HG03025 (cell line): ENCODE measurements around the gene ANKRD33.
A peak's percentile ranks its signal among the peaks of the same experiment; 100 is the strongest.

Experiments
- ATAC-seq: cut with Tn5 transposase; IDR thresholded peaks from one replicate; pipeline ENCODE4 v1.9.1; 2021; ENCODE audit warnings: mild to moderate bottlenecking, moderate library complexity; ENCODE audit not compliant: unreplicated experiment, low FRiP score

ANKRD33 gene

DNA sequence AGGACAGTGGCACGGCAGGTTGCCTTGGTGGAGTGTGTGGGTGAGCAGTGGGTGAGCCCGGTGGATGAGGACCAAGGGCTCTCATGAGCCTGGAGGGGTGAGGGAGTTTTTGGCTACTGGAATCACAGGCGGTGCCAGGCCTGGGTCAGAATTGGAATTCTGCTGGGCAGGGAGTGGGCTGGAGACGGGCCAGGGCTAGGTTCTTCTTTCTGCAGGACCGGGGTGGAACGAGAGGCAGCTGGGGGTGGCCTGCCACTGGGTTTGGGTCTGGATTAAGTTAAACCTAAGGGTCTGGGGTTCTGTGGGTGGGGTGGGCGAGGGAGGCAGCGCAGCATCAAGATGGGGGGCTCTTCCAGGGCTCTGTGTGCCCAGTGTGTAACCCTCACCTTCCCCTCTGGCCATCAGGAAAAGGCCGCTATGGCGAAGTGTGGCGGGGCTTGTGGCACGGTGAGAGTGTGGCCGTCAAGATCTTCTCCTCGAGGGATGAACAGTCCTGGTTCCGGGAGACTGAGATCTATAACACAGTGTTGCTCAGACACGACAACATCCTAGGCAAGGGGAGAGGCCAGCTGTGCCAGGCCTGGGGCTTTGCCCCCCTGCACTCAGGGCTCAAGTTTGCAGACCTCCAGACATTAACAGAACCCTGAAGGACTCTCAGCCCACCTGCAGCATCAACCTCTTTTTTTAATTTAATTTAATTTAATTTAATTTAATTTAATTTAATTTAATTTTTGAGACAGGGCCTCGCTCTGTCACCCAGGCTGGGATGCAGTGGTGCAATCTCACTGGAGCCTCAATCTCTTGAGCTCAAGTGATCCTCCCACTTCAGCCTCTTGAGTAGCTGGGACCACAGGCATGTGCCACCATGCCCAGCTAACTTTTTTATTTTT is 26.4 kb downstream of the ANKRD33 start:
- no peak for ATAC-seq

DNA sequence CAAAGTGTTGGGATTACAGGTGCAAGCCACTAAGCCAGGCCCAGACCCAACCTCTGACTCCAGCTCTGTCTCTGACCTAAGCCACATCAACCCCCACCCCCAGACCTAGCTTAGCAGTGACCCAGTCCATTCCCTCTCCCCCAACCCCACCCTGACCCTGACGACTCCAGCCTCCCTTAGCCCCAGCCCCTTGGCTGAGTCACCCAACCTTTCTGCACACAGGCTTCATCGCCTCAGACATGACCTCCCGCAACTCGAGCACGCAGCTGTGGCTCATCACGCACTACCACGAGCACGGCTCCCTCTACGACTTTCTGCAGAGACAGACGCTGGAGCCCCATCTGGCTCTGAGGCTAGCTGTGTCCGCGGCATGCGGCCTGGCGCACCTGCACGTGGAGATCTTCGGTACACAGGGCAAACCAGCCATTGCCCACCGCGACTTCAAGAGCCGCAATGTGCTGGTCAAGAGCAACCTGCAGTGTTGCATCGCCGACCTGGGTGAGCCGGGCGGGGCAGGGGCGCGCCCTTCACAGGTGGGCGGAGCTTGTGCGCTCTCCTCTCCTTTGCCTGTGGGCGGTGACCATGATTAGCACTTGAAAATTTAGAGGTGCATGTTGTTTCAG is 27.2 kb downstream of the ANKRD33 start:
- no peak for ATAC-seq

DNA sequence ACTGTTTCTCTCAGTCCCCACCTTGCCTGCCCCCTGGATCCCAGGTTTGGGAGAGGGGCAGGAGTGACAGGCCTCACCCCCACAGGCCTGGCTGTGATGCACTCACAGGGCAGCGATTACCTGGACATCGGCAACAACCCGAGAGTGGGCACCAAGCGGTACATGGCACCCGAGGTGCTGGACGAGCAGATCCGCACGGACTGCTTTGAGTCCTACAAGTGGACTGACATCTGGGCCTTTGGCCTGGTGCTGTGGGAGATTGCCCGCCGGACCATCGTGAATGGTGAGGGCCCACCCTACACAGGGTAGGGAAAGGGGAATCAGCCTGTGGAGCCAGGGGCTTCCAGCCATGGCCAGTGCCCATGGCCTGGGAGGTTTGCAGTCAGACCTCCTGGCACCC is 28.0 kb downstream of the ANKRD33 start:
- no peak for ATAC-seq

DNA sequence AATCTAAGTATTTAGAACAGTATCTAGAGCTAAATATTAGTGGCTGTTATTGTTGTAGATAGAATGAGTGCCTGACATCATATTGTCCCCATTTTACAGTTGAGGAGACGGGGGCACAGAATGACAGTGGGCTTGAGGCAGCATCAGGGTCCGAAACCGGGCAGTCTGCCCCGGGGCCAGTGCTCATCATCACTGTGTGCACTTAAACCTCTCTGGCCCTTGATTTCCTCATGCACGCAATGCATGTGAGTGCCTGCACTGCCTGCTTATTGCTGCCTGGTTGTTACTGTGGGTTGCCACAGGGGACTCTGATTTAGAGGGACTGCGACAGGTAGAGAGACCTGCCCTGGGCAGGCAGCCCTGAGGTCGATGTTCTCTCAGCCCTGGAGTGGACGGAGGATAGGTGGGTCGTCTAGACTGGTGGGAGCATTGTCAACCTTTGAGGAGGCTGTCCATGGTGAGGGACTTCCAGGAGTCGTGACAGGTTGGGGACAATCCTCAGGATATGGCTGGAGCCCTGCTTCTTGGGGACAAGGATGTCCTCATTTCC is 29.2 kb downstream of the ANKRD33 start:
- no peak for ATAC-seq

DNA sequence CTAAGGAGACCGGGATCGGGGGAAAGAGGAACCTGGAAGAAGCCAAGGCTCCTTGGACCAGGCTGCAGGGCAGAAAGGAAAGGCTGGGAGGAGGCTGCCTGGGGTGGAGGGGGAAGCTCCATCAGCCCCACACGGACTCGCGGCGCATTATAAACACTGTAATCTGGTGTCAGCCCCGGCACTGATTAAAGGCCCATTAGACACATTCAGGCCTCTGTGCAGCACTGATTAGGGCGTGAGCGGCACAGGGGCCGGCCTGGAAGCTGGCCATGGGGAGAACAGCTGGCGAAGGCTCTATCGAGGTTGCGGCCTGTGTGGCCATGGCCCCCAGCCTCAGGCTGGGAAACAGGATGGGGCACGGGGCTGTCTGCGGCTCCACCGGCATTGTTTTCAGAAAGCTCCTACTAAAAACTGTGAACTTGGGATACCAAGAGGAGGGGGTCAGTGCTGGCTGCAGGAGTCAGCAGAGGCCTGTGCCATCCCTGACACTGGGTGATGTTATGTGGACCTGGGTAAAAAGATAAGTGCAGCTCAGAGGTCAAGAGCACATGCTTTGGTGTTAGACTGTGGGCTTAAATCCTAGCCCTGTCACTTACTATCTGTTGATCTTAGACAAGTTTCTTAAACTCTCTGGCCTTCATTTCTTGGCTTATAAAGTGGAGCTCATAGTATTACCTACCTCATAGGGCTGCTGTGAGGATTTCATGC is 30.0 kb downstream of the ANKRD33 start:
- ATAC-seq = no peak

DNA sequence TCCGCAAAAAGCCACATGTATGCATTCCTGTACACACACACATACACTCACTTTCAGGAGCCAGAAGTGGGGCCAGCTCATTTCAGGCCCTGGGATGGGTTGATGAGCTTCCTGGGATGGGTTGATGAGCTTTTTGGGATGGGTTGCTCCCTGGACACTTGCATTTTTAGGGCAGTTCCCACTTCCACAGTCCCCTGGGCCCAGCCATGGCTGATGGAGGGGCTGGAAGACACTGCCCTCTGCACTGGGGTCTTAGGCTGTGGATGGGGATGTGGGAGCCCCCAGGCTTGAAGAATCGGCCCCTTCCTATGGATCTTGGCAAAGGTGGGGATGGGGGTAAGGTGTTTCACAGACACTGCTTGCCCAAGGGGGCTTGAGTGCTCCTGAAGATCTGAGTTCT is 32.1 kb downstream of the ANKRD33 start:
- ATAC-seq = no peak

DNA sequence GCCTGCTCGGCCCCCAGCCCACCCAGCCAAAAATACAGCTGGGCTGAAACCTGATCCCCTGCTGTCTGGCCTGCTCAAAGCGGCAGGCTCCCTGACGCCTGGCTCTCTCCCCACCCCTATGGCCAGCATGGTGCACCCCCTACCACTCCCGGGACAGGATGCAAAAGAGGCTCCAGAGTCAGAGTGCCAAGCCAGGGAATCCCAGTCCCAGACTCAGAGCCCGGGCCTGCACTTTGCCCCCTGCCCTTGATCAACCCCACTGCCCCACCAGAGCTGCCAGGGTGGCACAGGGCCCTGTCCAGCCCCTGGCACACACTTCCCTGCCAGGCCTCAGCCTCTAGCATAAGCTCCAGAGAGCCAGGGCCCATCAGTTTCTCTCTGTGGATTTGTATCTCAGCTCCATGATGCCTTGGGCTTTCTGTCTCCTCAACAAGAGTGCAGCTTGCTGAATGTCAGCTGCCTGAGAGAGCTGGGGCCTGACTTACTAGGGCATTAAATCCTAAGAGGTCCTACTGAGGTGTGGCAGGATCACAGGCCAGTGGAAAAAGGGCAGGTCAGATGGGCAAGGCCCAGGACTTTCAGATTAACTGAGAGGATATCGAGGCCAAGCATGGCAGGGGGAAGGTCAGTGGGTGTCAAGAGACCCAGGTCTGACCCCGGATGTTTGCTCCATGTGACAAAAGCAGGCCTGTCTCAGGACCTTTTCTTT is 33.3 kb downstream of the ANKRD33 start:
- no peak for ATAC-seq

DNA sequence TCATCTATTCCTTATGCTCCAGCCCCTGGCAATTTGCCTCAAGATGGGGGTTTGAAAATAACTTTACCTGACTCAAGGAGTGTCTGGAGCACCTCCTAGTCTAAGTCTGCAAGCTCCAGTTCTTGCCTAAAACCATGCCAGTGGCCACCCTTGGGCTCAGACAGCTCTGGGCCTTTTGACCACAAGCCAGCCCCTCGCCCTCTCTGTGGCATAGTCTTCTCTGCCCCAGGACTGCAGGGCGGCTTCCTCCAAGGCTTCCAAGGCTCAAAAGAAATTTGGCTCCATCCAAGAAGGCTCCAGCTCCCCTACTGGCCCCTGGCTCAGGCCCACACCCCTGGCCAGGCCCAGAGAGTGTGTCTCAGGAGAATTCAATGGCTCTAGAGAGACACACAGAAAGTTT is 34.2 kb downstream of the ANKRD33 start:
- no peak for ATAC-seq

DNA sequence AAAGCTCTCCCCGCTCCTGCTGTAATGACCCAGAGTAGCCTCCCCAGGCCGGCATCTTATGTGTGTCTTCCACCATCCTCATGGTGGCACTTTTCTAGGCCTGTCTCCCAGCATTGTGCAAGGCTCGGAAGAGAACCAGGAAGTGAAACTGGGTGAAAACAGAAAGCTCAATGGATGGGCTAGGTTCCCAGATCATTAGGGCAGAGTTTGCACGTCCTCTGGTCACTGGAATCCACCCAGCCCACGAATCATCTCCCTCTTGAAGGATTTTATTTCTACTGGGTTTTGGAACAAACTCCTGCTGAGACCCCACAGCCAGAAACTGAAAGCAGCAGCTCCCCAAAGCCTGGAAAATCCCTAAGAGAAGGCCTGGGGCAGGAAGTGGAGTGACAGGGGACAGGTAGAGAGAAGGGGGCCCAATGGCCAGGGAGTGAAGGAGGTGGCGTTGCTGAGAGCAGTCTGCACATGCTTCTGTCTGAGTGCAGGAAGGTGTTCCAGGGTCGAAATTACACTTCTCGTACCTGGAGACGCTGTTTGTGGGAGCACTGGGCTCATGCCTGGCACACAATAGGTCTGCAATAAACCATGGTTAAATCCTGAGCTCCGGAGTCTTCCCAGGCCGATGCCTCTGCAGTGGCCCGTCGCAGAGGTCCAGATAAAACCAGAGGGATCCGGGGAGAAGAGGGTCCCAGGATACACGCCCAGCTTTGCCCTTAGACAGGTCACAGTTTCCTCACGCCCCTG is 35.0 kb downstream of the ANKRD33 start:
- no peak for ATAC-seq

DNA sequence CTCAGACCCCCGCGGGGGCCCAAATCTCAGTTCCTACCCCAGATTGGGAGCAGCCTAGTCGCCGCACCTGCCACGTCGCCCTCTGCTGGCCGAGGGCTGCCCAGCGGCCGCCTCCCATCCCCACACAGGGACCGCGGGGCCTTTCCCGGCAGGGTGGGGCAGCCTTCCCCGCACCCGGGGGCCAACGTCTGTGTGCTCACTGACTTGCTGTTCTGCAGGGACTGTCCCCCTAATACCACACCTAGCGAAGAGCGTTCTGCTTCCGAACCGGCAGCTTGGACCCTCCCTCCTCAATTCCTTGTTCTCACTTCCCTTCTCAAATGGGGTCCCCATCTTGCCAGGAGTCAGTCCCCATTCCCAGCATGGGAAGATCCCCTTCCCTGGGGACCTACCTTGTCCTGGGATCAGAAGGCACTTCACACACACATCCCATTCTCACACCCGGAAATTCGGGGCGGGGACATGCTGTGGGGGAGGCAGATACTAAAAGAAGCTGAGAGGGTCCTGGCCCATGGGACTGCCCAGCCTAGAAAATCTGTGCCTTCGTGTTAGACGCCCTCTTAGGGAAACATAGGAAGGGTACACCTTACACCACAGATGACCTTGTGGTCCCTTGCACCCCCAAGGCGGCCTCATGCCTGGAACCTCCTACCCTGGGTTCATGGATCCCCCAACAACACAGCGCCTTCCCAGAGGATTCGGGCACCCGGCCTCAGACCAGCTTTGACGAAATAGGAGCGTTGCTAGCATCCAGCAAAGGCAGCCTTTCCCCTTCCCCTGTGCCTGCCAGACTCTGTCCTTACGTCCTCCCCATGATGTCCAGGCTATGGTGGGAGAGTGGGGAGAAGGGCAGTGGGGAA is 35.8 kb downstream of the ANKRD33 start:
- no peak for ATAC-seq

DNA sequence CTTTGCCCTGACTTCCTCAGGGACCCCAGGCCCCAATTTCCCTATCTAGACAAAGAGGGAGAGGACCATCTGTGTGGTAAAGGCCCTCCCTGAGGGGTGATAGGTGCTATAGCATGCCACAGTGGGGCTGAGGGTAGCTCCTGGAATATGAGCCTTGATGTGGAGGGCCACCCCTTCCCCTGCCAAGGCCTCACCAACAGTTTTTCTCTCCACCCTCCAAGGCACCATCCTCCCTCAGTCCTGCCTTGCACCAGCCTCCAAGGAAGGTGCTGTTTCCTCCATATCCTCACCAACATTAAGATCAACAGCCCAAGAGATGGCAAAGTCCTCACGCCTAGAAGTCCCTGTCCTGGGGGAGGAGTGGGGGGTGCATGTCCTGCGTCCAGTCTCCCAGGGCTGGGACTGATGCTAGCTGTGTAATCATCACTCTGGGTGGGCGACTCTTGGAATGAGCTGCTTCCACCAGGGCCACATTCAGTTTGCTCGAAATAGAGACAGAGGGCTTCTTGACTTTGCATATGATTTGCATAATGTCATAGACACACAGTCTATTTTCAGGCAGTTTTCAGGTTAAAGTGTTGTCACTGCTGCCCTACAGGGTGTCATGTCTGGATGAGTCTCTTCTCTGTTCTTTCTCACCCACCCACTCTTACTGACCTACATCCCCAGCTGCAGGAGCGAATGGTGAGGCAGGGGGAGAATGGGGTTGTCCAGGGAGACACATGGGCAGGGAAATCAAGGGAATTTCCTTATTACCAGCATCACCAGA is 36.8 kb downstream of the ANKRD33 start:
- peak; percentile 56 for ATAC-seq

DNA sequence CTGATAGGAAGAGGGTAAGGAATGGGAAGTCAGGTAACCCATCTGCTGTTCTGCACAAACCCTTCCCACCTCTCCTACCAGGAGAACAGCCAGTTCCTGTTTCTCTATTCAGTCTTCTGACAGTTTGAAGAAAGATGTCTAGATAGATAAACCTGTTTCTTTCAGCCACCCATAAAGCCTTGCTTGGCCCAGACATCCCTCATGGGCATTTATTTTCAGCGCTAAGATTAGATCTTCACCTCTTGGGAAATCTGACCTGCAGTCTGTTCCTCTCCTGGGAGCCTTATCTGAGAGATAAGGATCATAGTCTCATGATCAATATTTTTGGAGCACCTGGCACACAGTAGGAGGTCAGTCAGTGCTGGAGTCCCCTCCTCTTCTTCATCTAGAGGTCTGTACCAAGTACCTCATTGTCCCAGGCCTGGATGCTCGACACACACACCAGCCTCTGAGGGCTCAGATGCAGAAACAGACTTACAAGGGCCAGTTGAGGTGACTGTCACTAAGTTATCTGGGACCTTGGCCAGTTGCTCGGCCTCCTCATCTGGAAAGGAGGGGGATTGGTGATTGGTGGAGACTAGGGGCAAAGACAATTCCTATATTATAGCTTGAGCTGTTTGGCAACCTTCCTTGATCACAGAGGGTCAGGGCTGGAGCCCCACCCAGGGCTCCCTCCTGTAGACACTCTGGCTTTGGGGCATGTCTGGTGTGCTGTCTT is 37.6 kb downstream of the ANKRD33 start:
- no peak for ATAC-seq

DNA sequence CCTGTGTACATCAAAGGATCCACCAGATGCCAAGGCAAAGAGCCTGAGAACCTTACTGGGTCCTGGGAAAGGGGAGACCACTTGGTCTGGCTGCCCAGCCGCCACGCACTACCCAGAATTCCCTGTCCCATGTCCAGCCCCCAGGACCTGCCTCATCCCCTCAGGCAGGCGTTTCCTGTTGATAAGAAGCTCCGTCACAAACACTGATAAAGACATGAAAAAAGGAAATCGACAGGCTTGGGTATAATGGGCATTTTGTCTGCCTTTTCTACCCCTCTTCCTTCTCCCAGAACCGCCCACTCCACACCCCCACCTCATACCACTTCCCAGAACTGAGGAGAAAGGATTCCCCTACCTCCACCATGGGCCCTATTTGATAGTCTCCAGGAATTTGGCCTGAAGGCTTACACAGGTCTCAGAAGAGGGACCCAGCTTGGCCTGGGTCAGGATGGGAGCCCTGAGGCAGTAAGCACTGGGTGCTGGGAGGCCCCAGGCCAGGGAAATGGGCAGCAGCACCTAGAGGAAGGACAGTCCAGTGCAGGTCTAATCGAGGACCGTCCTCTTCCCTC is 38.2 kb downstream of the ANKRD33 start:
- no peak for ATAC-seq

DNA sequence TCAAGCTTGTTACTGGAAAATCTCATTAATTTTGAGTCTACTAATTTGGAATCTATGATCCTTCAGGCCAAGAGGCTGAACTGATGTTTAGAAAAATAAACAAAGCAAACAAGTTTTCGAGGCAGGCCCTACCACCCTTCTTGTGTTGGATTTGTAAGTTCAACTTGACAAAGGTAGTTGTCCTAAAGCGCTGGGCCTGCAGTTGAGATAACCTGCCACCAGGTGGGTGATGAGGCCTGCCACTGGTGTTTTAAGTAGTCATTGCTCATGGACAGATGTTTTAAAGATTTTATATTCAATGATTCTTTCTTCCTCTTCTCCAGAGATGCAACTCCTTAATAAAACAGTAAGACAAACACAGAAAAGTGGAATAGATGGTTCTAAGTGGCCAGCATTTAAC is 38.8 kb downstream of the ANKRD33 start:
- ATAC-seq = no peak

DNA sequence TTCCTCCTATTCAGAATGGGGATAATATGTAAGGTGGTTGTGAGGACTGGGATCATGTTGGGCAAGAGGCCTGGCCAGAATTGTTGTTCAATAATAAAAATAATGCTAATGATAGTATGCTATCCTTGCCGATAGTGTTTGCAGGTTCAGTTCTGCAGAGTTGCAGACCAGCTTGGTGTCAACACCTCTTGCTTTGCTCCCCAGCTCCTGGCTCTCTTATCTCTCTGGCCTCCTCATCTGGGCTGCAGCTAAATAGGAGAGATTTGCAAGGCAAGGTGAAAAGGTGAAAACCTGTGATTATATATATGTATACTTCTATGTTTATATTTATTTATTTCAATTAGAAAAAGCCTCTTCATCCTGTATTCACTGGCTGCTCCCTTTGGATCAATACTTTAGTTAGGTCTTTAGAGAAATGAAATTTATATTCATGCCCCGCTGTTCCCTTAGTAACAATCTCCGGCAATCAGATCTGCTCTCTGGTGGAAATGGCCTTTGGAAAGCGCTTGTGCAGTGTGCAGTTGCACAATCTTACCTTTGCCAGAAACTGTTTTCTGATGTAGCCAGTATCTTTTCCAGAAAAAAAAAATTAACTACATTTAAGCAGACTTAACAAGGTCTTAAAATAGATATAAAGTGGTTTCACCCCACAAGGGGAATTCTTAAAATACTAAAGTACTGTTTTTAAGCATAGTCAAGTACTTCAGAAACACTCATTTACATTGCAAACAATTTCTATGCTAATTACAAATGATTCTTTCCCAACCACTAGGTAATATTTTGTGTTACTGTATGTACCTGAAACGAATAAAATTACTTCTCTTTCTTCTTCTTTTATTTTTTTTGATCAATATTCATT is 44.5 kb downstream of the ANKRD33 start:
- no peak for ATAC-seq

DNA sequence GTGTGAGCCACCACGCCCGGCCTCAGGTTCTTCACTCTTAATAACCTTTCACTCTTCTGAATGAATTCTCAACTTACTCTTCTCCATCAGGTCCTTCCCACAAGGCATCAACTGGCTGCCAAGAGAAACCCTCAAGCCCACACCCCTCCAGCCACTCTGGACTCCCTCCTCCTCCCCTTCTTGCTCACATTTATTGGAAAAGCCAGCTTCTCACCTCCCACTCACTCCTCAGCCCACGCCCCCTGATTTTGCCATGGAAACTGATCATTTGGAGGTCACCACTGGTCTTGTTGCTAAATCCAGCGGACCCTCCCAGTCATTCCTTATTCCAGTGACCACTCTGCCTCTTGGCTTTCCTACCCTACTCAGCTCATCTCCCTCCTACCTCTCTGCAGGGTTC is 46.2 kb downstream of the ANKRD33 start:
- ATAC-seq = no peak
